SU-DHL-6 (cell line): ENCODE measurements around the gene NRG3.

Source experiments
- H2AFZ ChIP-seq: fragments of 200-600 bp; sonication (generic); 2 replicates; pipeline ENCODE4 v1.6.1; 2014; ENCODE audit warnings: low read depth, mild to moderate bottlenecking, moderate library complexity, mixed read lengths, antibody characterized with exemption, low read length; ENCODE audit not compliant: severe bottlenecking
- H3F3A ChIP-seq: fragments of 200-600 bp; shearing (Covaris generic); 2 replicates; pipeline ENCODE4 v1.6.0; 2016; ENCODE audit warnings: antibody characterized with exemption, mild to moderate bottlenecking; ENCODE audit not compliant: insufficient read depth
- H3K27ac ChIP-seq: fragments of 200-600 bp; sonication (generic); 2 replicates; pipeline ENCODE4 v1.5.1; 2016; ENCODE audit warnings: low read depth, mild to moderate bottlenecking, low read length, moderate library complexity, mixed read lengths
- H3K27me3 ChIP-seq: fragments of 200-600 bp; sonication (generic), shearing (Covaris generic); 2 replicates; pipeline ENCODE4 v1.6.0; 2014; ENCODE audit warnings: mild to moderate bottlenecking, low read length
- H3K36me3 ChIP-seq: fragments of 200-600 bp; sonication (generic); 2 replicates; pipeline ENCODE4 v1.6.1; 2014; ENCODE audit warnings: mild to moderate bottlenecking, low read length, mixed read lengths
- H3K4me2 ChIP-seq: fragments of 300-600, 200-600 bp; shearing (Covaris generic), sonication (generic); 2 replicates; pipeline ENCODE4 v1.6.0; 2014; ENCODE audit warnings: low read length, low read depth, mild to moderate bottlenecking; ENCODE audit not compliant: poor library complexity, severe bottlenecking
- H3K4me3 ChIP-seq: fragments of 200-600 bp; sonication (generic); 2 replicates; pipeline ENCODE4 v1.5.1; 2014; ENCODE audit warnings: antibody characterized with exemption, low read length, mild to moderate bottlenecking, mixed read lengths; ENCODE audit not compliant: insufficient read depth, poor library complexity, severe bottlenecking
- H3K79me2 ChIP-seq: fragments of 200-600 bp; sonication (generic); 2 replicates; pipeline ENCODE4 v1.6.1; 2014; ENCODE audit warnings: mild to moderate bottlenecking, low read length, moderate library complexity; ENCODE audit not compliant: insufficient read depth
- H3K9ac ChIP-seq: fragments of 200-600 bp; sonication (generic); 2 replicates; pipeline ENCODE4 v1.7.0; 2014; ENCODE audit warnings: mild to moderate bottlenecking, low read length
- H3K9me2 ChIP-seq: fragments of 200-600 bp; sonication (generic); replicated peaks from 2 replicates; pipeline ENCODE4 v1.6.1; 2014; ENCODE audit warnings: low read length; ENCODE audit not compliant: insufficient read depth
- H3K9me3 ChIP-seq: fragments of 200-600 bp; sonication (generic); 2 replicates; pipeline ENCODE4 v1.6.1; 2014; ENCODE audit warnings: low read length, mixed read lengths; ENCODE audit not compliant: insufficient read depth
- H4K20me1 ChIP-seq: fragments of 200-600 bp; sonication (generic); 2 replicates; pipeline ENCODE4 v1.6.1; 2014; ENCODE audit warnings: low read depth, mild to moderate bottlenecking, antibody characterized with exemption, low read length, moderate library complexity, mixed read lengths
- EZH2phosphoT487 ChIP-seq: fragments of 200-600 bp; sonication (generic), shearing (Covaris generic); conservative IDR thresholded peaks from 2 replicates; pipeline ENCODE4 v1.6.1; 2018; ENCODE audit warnings: mild to moderate bottlenecking, antibody characterized with exemption, low read length, moderate library complexity, mixed read lengths
- TF ChIP-seq, protein P1 (sequence below): fragments of 200-600 bp; sonication (generic); IDR thresholded peaks from one replicate; pipeline ENCODE4 v1.5.1; 2017; ENCODE audit warnings: antibody characterized with exemption, mild to moderate bottlenecking, low read length, moderate library complexity; ENCODE audit not compliant: insufficient read depth, poor library complexity, severe bottlenecking

NRG3 gene

DNA sequence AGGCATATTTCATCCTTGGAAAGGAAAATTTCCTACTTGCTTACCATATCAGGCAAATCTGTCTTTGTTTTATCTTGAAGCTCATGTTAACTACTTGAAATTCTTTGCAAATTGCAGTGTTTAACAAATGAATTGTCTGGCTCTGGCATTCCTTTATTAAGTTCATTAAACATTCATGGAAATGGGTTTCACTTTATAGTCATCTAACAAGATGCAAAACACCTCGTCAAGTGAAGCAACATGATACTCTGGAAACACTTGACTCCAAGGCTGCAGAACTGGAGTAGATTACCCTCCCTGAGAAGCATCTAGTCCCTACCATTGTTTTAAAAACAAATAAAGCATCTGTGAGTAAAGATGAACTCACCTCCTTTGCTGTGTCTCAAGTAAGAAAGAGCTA is 1086.9 kb downstream of the NRG3 start:
- Histone ChIP-seq H3K9me2 (no peaks in the 10 kb centered on the region), H3K9me3 (no peaks in the 10 kb centered on the region), H3K27me3 (no peaks in the 10 kb centered on the region), H4K20me1 (no peaks in the 10 kb centered on the region), H2AFZ (no peak overlapping the region), H3K9ac (no peak overlapping the region), H3K79me2 (no peaks in the 10 kb centered on the region), H3K4me3 (no peak overlapping the region), H3K4me2 (no peak overlapping the region), H3K36me3 (no peaks in the 10 kb centered on the region), H3F3A (no peaks in the 10 kb centered on the region), H3K27ac (no peak overlapping the region)
- TF ChIP-seq, protein P1, sequence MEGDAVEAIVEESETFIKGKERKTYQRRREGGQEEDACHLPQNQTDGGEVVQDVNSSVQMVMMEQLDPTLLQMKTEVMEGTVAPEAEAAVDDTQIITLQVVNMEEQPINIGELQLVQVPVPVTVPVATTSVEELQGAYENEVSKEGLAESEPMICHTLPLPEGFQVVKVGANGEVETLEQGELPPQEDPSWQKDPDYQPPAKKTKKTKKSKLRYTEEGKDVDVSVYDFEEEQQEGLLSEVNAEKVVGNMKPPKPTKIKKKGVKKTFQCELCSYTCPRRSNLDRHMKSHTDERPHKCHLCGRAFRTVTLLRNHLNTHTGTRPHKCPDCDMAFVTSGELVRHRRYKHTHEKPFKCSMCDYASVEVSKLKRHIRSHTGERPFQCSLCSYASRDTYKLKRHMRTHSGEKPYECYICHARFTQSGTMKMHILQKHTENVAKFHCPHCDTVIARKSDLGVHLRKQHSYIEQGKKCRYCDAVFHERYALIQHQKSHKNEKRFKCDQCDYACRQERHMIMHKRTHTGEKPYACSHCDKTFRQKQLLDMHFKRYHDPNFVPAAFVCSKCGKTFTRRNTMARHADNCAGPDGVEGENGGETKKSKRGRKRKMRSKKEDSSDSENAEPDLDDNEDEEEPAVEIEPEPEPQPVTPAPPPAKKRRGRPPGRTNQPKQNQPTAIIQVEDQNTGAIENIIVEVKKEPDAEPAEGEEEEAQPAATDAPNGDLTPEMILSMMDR: no peak
- TF ChIP-seq EZH2phosphoT487: no peak

DNA sequence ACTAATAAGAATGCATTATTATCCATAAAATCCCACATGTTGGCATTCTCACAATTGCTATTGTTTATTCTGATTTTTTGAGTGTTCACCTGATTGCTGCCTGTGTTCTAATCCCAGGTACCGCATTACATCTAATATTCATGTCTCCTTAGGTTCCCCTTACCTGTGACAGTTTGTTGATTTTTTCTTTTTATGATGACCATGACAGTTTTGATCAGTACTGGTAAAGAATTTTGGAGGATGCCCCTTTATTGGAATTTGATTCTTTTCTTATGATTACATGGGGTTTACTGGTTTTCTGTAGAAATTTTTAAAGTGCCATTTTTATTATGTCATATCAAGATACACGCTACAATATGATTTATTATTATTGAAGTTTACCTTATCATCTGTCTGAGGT is 1091.1 kb downstream of the NRG3 start:
- no peaks in the 10 kb centered on the region for H3K27me3 ChIP-seq
- H3K9me3 ChIP-seq: no peaks in the 10 kb centered on the region
- no peak for TF ChIP-seq EZH2phosphoT487
- TF ChIP-seq, protein P1: no peak
- H3K36me3 ChIP-seq: no peaks in the 10 kb centered on the region
- H3K4me2 ChIP-seq: no peak overlapping the region
- H4K20me1 ChIP-seq: no peaks in the 10 kb centered on the region
- no peak overlapping the region for H3K4me3 ChIP-seq
- no peaks in the 10 kb centered on the region for H3F3A ChIP-seq
- H3K9ac ChIP-seq: no peak overlapping the region
- H2AFZ ChIP-seq: no peak overlapping the region
- H3K27ac ChIP-seq: no peak overlapping the region
- H3K9me2 ChIP-seq: no peaks in the 10 kb centered on the region
- H3K79me2 ChIP-seq: no peaks in the 10 kb centered on the region

DNA sequence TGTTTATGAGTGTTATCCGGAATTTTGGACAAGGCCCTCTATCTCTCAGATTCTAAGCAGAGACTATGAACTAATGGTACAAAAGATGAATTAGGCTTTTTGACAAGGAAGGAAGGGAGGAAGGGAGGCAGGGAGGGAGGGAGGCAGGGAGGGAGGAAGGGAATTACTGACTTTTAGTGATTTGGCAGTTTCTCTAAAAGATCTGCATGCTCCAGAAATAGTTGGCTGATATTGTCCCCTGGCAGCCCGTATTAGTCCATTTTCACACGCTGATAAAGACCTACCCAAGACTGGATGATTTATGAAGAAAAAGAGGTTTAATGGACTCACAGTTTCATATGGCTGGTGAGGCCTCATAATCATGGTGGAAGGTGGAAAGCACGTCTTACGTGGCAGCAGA is 1093.5 kb downstream of the NRG3 start:
- H3K36me3 ChIP-seq: no peaks in the 10 kb centered on the region
- no peaks in the 10 kb centered on the region for H4K20me1 ChIP-seq
- no peak overlapping the region for H3K4me3 ChIP-seq
- H3F3A ChIP-seq: no peaks in the 10 kb centered on the region
- no peak for TF ChIP-seq EZH2phosphoT487
- TF ChIP-seq, protein P1: no peak
- H3K9me2 ChIP-seq: no peaks in the 10 kb centered on the region
- H2AFZ ChIP-seq: no peak overlapping the region
- H3K27me3 ChIP-seq: no peaks in the 10 kb centered on the region
- H3K9ac ChIP-seq: no peak overlapping the region
- H3K9me3 ChIP-seq: no peaks in the 10 kb centered on the region
- no peak overlapping the region for H3K4me2 ChIP-seq
- no peak overlapping the region for H3K27ac ChIP-seq
- H3K79me2 ChIP-seq: no peaks in the 10 kb centered on the region
